ENCODE data around the gene NEURL1. TPM values are rescaled to one million over a fixed set of nuclear protein-coding genes. Genes with fewer than 3 reads are reported as not detected.

NEURL1 gene
- total RNA-seq, 1 experiment from 2014 or later: 0.06 TPM

Other genes starting within 250 kb of the NEURL1 start
- not detected in 2 replicates for gene RPEL1, start 247.8 kb upstream of the NEURL1 start, total RNA-seq (2014; rRNA removed)
- not detected in 2 replicates for gene INA, start 216.6 kb upstream of the NEURL1 start, total RNA-seq (2014; rRNA removed)
- gene PCGF6, start 142.6 kb upstream of the NEURL1 start, total RNA-seq (2014; rRNA removed): 16.1 and 17.2 TPM in 2 replicates
- gene TAF5, start 125.7 kb upstream of the NEURL1 start, total RNA-seq (2014; rRNA removed): 6.5 and 6.9 TPM in 2 replicates
- gene ATP5MK, start 97.2 kb upstream of the NEURL1 start, total RNA-seq (2014; rRNA removed): 276 and 387 TPM in 2 replicates
- gene PDCD11, start 97.1 kb upstream of the NEURL1 start, total RNA-seq (2014; rRNA removed): 33.0 and 37.3 TPM in 2 replicates
- 28.0 and 28.1 TPM in 2 replicates for gene CALHM2, start 41.3 kb upstream of the NEURL1 start, total RNA-seq (2014; rRNA removed)
- not detected in 2 replicates for gene CALHM1, start 34.8 kb upstream of the NEURL1 start, total RNA-seq (2014; rRNA removed)
- not detected in 2 replicates for gene CALHM3, start 14.5 kb upstream of the NEURL1 start, total RNA-seq (2014; rRNA removed)

Data from LHCN-M2 (cell line).